ENCODE data around the gene BCL2L2.

Gene BCL2L2

DNA sequence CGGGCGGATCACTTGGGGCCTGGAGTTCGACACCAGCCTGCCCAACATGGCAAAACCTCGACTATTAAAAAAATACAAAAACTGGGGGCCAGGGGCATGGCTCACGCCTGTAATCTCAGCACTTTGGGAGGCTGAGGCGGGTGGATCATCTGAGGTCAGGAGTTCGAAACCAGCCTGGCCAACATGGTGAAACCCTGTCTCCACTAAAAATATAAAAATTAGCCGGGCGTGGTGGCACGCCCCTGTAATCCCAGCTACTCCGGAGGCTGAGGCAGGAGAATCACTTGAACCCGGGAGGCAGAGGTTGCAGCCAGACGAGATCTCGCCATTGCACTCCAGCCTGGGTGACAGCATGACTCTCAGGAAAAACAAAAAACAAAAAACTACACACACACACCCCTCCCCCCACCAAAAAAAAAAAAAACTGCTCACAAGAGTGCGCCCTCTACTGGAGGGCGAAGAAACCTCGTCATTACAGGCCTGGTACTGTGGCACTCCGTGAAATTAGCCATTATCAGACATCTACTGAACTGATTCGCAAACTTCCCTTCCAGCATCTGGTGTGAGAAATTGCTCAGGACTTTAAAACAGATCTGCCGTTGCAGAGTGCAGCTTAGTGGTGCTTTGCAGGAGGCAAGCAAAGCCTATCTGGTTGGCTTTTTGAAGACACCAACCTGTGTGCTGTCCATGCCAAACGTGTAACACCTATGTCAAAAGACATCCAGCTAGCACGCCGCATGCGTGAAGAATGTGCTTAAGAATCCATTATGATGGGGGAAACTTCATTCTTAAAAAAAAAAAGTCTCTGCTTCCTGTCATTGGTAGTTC, 11.7 kb upstream of the BCL2L2 start:
- Mint-ChIP-seq H3K4me3 (peak overlapping the region; percentile 3), H3K27me3 (ENCODE audit: low read depth) (no peaks in the 10 kb centered on the region), H3K27ac (peak overlapping the region; percentile 67), H3K4me1 (ENCODE audit: low read depth) (peaks cover 16% of the 10 kb centered on the region), H3K9me3 (no peaks in the 10 kb centered on the region), H3K36me3 (ENCODE audit: low read depth) (peaks cover 24% of the 10 kb centered on the region)
- DNase-seq (ENCODE audit: low spot score): peak; percentile 44

DNA sequence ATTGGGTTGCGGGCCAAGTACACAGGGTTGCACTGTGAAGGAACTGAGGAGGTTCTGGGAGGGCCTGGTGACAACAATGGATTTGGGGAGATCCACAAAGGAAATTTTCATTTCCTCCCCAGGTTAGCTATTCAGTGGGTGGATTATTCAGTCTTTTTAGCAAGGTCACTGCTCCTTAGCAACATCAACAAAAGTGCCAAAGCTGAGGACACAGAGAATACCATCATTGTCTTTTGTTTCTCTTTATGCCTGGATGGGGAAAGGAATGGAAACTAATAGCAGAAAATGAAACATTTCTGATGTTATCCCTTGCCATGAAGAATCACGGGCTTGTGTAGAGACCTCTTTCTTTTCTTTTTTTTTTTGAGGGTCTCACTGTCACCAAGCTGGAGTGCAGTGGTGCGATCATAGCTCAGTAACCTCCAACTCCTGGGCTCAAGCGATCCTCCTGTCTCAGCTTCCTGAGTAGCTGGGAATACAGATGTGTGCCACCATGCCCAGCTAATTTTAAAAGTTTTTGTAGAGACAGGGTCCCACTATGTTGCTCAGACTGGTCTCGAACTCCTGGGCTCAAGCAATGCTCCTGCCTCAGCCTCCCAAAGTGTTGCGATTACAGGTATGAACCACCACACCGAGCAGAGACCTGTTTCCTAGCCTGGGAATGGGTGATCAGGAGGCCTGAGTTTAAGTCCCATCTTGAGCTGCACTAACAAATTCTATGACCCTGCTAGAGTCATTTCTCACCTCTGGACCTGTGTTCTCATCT, 10.4 kb upstream of the BCL2L2 start:
- peaks cover 24% of the 10 kb centered on the region for H3K36me3 Mint-ChIP-seq (ENCODE audit: low read depth)
- H3K27ac Mint-ChIP-seq: no peak overlapping the region

DNA sequence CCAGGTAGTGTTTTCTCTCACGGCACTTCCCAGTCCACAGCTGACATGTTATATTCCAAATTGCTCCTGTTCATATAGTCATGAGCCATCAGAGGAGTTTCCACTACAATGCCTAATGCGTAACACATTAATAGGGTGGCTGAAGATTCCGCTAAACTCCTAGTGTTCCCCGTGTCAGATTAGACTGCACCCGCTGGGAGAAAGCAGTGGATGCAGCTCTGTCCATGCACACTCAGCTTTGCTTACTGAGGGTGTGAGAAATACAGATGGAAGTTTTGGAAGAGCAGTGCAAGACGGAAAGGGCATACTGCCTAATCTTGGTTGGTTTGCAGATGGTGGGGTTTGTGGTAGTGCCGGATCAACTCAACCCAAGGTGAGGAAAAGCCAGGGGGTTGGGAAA, 9.5 kb upstream of the BCL2L2 start:
- H3K27me3 Mint-ChIP-seq (ENCODE audit: low read depth): no peaks in the 10 kb centered on the region

More for the DNA sequence above, 10.4 kb upstream of the BCL2L2 start:
- no peak for DNase-seq (ENCODE audit: low spot score)
- Mint-ChIP-seq H3K9me3 (no peaks in the 10 kb centered on the region), H3K4me3 (no peak overlapping the region), H3K27me3 (ENCODE audit: low read depth) (no peaks in the 10 kb centered on the region), H3K4me1 (ENCODE audit: low read depth) (peaks cover 22% of the 10 kb centered on the region)

DNA sequence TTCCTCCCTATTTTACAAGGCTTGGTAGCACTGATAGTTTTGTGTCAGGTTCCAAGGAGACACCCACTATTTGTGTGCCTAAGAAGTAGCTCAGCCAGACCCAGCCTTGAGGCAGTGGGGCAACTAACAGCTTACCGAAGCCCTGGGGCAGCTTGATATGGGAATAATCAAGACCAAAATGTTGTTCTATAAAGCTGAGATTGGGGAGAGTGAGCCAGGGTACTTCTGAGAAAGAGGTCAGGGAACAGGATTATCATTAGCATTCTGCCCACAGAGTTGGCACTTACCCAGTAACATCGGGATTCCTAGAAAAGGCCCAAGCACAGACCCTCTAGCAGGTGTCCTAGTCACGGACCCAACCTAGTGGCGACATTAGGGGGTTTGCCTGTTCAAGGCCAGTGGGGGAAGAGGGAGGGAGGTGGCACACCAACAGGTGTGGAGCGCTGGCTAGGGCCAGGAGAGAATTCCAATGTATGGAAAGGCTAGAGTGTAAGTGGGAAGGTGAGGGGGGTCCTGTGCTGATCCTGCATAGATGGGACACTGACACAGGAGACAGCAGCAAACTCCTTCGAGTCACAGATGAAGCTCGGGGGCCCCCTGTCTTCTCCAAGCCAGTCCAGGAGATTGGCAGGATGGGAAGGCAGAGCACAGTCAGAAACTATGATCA, 8.9 kb upstream of the BCL2L2 start:
- no peak for DNase-seq (ENCODE audit: low spot score)
- H3K4me3 Mint-ChIP-seq: no peak overlapping the region
- H3K27ac Mint-ChIP-seq: no peak overlapping the region
- peaks cover 25% of the 10 kb centered on the region for H3K4me1 Mint-ChIP-seq (ENCODE audit: low read depth)
- H3K36me3 Mint-ChIP-seq (ENCODE audit: low read depth): peaks cover 24% of the 10 kb centered on the region
- H3K27me3 Mint-ChIP-seq (ENCODE audit: low read depth): no peaks in the 10 kb centered on the region
- no peaks in the 10 kb centered on the region for H3K9me3 Mint-ChIP-seq

More for the DNA sequence above, 9.5 kb upstream of the BCL2L2 start:
- H3K36me3 Mint-ChIP-seq (ENCODE audit: low read depth): peaks cover 24% of the 10 kb centered on the region
- H3K9me3 Mint-ChIP-seq: no peaks in the 10 kb centered on the region
- H3K4me1 Mint-ChIP-seq (ENCODE audit: low read depth): peaks cover 22% of the 10 kb centered on the region
- no peak overlapping the region for H3K4me3 Mint-ChIP-seq
- DNase-seq (ENCODE audit: low spot score): no peak
- H3K27ac Mint-ChIP-seq: no peak overlapping the region

DNA sequence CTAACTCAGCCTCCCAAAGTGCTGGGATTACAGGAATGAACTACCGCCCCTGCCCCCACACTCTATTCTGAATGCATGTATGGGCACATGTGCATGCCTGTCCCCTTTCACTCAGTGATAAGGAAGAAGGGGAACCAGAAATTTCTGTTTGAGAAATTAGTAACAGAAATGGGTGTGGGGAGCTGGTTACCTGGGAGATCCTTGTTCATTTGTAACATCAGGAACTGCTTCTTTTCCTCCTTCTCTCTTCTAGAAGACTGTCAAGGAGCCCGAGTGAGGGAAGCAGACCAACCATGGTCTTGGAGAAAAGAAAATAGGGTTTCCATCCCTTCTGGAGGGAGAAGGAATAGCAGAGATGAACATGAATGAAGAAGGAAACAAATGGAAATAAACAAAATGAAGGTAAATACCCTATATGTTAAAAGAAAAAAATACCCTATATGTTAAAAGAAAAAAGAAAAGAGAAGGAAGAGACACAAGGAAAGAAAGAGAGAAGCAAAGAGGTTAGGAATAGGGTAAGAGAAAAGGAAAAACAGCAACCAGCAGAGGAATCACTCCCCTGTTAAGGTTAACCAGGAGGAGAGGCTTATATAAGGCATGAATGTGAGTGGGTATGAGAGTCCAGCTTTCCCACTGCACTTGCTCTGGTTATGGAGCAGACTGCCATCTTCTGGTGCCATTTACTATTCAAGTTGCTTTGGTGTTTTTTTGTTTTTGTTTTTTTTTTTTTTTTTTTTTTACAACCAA, 7.2 kb upstream of the BCL2L2 start:
- H3K4me3 Mint-ChIP-seq: peak overlapping the region; percentile 57
- no peaks in the 10 kb centered on the region for H3K9me3 Mint-ChIP-seq
- peak overlapping the region; percentile 70 for H3K27ac Mint-ChIP-seq
- peaks cover 24% of the 10 kb centered on the region for H3K36me3 Mint-ChIP-seq (ENCODE audit: low read depth)
- no peak for DNase-seq (ENCODE audit: low spot score)
- no peaks in the 10 kb centered on the region for H3K27me3 Mint-ChIP-seq (ENCODE audit: low read depth)
- H3K4me1 Mint-ChIP-seq (ENCODE audit: low read depth): peaks cover 27% of the 10 kb centered on the region

DNA sequence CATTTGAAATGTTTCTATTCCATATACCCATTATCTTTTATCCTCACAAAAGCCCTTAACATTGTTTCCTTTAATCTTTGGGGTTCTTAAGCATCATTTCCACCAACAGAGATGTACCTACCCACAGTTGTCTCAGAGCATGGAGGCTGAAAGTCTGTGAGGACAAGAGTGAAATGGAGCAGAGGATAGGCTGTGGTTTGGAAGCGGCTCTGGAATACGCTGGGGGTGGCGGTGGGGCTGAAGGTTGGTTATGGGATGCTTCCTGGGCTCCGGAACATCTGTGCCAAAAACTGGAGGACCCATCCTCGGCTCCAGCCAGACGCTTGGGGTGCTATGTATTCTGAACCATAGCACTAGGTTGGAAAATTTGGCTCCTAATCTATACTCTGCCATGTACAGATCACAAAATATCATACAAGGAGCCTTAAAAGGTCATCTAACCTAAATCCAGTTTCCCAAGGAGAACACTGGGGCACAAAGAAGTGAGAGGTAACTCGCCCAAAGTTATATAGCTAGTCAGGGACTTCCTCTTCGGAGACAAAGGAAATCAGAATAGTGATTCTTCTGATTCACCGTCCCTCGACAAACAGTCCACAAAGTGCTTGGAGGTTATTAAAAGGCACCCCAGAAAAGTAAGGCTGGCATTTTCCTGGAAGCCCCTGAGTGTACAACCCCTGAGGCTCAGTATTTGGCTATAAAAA, 6.5 kb upstream of the BCL2L2 start:
- H3K27me3 Mint-ChIP-seq (ENCODE audit: low read depth): peaks cover 3% of the 10 kb centered on the region
- peak overlapping the region; percentile 93 for H3K4me3 Mint-ChIP-seq
- H3K36me3 Mint-ChIP-seq (ENCODE audit: low read depth): peaks cover 24% of the 10 kb centered on the region
- no peaks in the 10 kb centered on the region for H3K9me3 Mint-ChIP-seq
- no peak for DNase-seq (ENCODE audit: low spot score)
- H3K27ac Mint-ChIP-seq: peak overlapping the region; percentile 96
- peaks cover 24% of the 10 kb centered on the region for H3K4me1 Mint-ChIP-seq (ENCODE audit: low read depth)

DNA sequence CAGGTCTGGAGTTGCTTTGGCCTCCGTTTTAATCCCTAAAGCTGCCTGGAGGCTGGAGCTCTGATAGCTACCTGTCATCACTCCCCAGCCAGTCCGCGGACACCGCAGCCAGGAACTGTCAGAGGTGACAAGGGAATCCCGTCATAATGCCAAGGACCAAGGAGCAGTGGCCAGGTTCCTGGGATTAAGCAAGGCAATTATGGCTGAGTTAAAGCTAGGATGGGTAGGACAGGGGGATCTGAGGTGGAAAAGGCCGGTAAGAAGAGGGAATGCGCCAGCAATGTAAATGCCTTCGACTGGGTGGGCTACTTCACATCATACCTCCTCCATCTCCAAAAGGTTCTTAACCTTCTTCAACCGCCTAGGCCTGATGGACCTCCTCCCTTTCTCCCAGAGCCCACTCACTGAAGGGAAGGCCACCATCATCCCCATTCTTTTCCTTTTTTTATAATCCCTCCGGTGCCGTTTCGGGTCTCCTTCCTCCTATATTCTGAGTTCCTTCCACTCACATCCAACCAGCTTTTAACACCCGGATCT, 5.9 kb upstream of the BCL2L2 start:
- Mint-ChIP-seq H3K4me3 (peak overlapping the region; percentile 93), H3K36me3 (ENCODE audit: low read depth) (peaks cover 21% of the 10 kb centered on the region), H3K27ac (peak overlapping the region; percentile 96), H3K4me1 (ENCODE audit: low read depth) (peaks cover 23% of the 10 kb centered on the region), H3K27me3 (ENCODE audit: low read depth) (peaks cover 3% of the 10 kb centered on the region), H3K9me3 (no peaks in the 10 kb centered on the region)
- DNase-seq (ENCODE audit: low spot score): no peak

DNA sequence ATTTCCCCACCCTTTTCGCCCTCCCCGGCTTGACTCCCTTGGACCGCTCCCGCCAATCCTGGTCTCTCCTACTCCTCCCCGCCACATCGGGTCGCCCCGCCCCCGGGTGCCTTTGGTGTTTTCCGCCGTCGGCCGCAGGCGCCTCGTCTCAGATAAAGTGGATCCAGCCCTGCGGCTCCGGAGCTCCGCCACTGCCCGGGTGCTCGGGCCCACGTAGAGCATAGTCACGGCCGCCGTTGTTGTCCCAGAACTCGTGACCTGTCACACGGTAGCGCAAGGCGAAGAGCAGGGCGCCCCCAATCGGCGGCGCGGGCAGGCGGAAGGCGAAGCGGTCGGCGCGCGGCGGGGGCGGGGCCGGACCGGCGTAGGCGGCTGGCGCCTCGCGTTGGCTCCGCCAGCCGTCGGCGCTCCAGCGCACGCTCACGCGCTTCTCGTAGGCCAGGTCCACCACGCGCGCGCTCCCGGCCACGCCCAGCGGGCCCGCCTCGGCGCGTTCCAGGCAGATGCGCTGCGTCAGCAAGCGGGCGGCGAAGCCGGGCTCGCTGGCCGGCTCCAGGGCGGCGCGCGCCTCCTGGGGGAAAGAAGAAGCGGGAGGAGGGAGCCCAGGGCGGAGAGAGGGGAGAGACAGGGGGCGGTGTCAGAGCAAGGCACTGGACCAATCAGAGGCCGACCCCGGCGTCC, 5.2 kb upstream of the BCL2L2 start:
- Mint-ChIP-seq H3K36me3 (ENCODE audit: low read depth) (peaks cover 21% of the 10 kb centered on the region), H3K27me3 (ENCODE audit: low read depth) (peaks cover 3% of the 10 kb centered on the region), H3K4me1 (ENCODE audit: low read depth) (peaks cover 28% of the 10 kb centered on the region), H3K4me3 (peak overlapping the region; percentile 93), H3K9me3 (no peaks in the 10 kb centered on the region), H3K27ac (peak overlapping the region; percentile 97)
- peak; percentile 100 for DNase-seq (ENCODE audit: low spot score)

DNA sequence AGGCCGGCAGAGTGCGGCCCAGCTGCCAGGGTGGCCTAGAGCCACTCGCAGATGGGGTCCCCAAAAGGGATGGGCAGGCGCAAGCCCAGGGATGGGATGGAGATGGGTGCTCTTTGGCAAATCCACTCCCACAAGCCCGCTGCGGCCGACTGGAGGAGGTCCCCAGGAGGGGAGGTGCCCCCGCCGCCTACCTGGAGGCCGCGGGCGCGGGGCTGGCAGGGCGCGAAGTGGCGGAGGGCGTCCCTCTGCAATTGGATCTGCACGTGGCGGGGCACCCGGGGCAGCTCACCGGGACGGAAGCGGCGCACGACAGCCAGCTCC, 4.7 kb upstream of the BCL2L2 start:
- peak overlapping the region; percentile 92 for H3K4me3 Mint-ChIP-seq
- H3K36me3 Mint-ChIP-seq (ENCODE audit: low read depth): peaks cover 17% of the 10 kb centered on the region
- H3K9me3 Mint-ChIP-seq: no peaks in the 10 kb centered on the region
- H3K4me1 Mint-ChIP-seq (ENCODE audit: low read depth): peaks cover 28% of the 10 kb centered on the region
- peak overlapping the region; percentile 97 for H3K27ac Mint-ChIP-seq
- DNase-seq (ENCODE audit: low spot score): no peak
- peaks cover 3% of the 10 kb centered on the region for H3K27me3 Mint-ChIP-seq (ENCODE audit: low read depth)

DNA sequence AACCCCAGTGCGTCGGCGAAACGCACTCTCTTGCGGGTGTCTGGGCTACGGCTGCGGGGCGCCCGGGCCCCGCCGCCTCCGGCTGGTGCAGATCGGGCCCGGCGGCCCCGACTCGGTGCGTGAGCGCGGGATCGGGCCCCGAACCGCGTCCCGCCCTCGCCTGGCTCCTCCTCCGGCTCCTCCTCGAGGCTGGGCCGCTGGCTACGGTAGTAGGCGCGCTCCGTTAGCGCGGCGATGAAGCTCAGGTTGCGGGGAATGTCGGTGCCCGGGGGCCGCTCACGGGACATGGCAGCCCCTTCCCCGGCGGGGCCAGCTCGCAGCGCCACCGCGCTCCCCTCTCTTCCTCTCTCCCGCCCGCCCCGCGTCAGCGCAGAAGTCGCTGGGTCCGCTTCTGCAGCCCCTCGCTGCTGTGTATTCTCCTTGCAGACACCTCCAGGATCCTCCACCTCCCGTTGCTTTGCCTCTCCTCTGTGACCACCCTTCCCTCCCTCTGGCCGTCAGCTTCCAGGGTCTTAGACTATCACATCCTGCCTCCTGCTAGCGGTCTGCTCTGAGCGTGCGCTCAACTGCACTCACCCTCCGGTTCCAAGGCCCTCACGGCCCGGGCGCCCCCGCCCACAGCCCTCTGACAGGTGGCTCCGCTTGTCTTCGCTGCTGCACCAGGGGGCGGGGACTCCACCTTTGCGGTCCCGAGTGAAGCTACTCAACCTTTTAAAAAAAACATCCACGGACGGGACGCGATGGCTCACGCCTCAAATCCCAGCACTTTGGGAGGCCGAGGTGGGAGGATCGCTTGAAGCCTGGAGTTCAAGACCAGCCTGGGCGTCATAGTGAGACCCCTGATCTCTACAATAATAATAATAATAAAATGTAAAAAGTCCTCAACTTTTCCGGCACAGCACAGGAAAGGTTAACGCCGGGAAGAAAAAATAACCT, 4.1 kb upstream of the BCL2L2 start, which contains the start of gene PPP1R3E:
Gene PPP1R3E (minus strand): TSS at position 570 of the 936 bp plus-strand sequence. CDS start 283 bp downstream, at position 287.
- H3K36me3 Mint-ChIP-seq (ENCODE audit: low read depth): peaks cover 14% of the 10 kb centered on the region
- peak within 1 kb of the TSS; percentile 100 for H3K27ac Mint-ChIP-seq
- peak; percentile 85 for DNase-seq (ENCODE audit: low spot score)
- no peaks in the 10 kb centered on the region for H3K9me3 Mint-ChIP-seq
- H3K4me3 Mint-ChIP-seq: peak within 1 kb of the TSS; percentile 100
- peaks cover 6% of the 10 kb centered on the region for H3K27me3 Mint-ChIP-seq (ENCODE audit: low read depth)
- peaks cover 33% of the 10 kb centered on the region for H3K4me1 Mint-ChIP-seq (ENCODE audit: low read depth)

DNA sequence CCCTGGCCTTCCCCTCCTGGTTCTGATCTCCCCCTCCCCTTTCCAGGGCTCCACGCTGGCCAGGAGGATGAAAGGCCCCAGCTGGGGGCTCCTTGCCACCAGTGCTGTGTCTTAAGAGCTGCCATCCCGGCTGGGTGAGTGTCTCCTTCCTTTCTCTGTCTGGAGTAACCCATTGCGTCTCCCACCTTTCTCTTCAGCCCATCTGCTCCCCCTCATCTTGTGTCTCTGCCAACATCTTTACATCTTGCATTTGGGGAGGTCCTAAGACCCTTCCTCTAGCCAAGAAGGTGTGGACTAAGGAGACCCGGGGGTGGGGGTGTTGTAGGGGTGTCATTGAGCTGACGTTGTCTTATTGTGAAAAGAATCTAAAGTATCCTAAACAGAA, 505 bp downstream of the BCL2L2 start:
- Mint-ChIP-seq H3K27me3 (ENCODE audit: low read depth) (peaks cover 6% of the 10 kb centered on the region), H3K27ac (peak overlapping the region; percentile 81), H3K4me3 (peak overlapping the region; percentile 77)

More for the DNA sequence above, 505 bp downstream of the BCL2L2 start:
- DNase-seq (ENCODE audit: low spot score): no peak
- Mint-ChIP-seq H3K9me3 (no peaks in the 10 kb centered on the region), H3K4me1 (ENCODE audit: low read depth) (peaks cover 26% of the 10 kb centered on the region), H3K36me3 (ENCODE audit: low read depth) (no peaks in the 10 kb centered on the region)

All from T-helper 2 cell treated with Interferon-gamma antibody and Interleukin-4, amounts not matched to agents 5 μg/mL and 100 μg/mL, for 36 hours (primary cell).